ENCODE measurements around the gene SNED1. TPM values are rescaled to one million over a fixed set of nuclear protein-coding genes. Genes with fewer than 3 reads are reported as not detected.

The SNED1 gene
- total and polyA plus RNA-seq, 2 experiments from 2014 or later, result 1.5 to 2.8 TPM

DNA sequence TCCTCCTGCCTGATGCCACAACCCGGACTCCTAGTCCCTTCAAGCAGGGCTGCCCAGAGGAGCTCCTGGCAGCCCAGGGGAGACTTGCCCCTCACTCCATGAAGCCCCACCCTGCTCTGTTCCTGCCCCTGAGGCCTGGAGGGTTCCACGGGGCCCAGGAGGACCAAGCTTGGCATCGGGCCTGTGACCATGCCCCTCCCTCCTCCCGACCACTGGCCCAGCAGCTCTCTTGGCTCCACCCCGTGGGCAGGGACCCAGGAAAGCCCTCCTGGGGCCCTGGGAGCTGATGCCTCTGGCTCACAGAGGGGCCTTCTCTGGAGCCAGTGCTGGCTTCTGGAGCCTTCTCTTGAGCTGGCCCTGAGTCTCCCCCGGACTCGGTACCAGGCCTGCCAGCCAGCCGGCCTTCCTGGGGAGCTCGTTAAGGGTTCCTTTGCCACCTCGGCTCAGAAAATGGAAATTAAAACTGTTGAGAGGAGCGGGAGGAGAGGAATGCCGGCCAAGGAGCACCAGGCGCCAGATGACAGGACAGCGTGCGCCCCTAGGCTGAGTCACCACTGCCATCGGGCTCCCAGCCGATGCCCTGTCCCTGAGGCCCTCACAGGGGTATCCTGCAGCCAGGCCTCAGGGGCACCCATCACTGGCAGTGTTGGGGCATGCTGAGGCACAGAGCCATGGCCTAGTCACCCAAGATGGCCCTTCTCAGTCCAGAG, 40.6 kb upstream of the SNED1 start:
- no peaks in the 10 kb centered on the region for H3K9me2 ChIP-seq (ENCODE audit: insufficient read depth)
- no peaks in the 10 kb centered on the region for H3K27me3 ChIP-seq (ENCODE audit: insufficient read depth)
- H3K4me3 ChIP-seq, result no peak overlapping the region
- H3K36me3 ChIP-seq (ENCODE audit: insufficient read depth), result no peaks in the 10 kb centered on the region
- no peaks in the 10 kb centered on the region for H3K9me3 Mint-ChIP-seq
- no peak overlapping the region for H3K27ac Mint-ChIP-seq
- DNase-seq (ENCODE audit: low spot score) (no peak), ATAC-seq (peak; percentile 20)
- H3F3A ChIP-seq (replicated peaks; ENCODE audit: low read depth), result 0 out of 2 replicates have a peak, but pooled peaks cover 5% of the 10 kb centered on the region
- no peaks in the 10 kb centered on the region for H3K4me1 ChIP-seq (ENCODE audit: insufficient read depth)
- H2AFZ ChIP-seq, result no peak overlapping the region
- no peak overlapping the region for H3K27ac ChIP-seq (ENCODE audit: low read depth)
- H3K4me1 Mint-ChIP-seq, result peaks cover 14% of the 10 kb centered on the region
- peaks cover 11% of the 10 kb centered on the region for H3K27me3 Mint-ChIP-seq (ENCODE audit: insufficient read depth, low read depth, poor library complexity)
- TF ChIP-seq NANOG (IDR thresholded peaks at IDR 0.05; ENCODE audit: borderline replicate concordance) (no peak), CREB1 (CRISPR knock-in tag; IDR thresholded peaks at IDR 0.05; ENCODE audit: low read depth) (no peak), POLR2AphosphoS5 (IDR thresholded peaks at IDR 0.05; ENCODE audit: low read depth) (no peak), ZNF114 (CRISPR knock-in tag; IDR thresholded peaks at IDR 0.05) (no peak), JUNB (IDR thresholded peaks at IDR 0.05; ENCODE audit: unreplicated experiment) (no peak)
- TF ChIP-seq, protein P1, sequence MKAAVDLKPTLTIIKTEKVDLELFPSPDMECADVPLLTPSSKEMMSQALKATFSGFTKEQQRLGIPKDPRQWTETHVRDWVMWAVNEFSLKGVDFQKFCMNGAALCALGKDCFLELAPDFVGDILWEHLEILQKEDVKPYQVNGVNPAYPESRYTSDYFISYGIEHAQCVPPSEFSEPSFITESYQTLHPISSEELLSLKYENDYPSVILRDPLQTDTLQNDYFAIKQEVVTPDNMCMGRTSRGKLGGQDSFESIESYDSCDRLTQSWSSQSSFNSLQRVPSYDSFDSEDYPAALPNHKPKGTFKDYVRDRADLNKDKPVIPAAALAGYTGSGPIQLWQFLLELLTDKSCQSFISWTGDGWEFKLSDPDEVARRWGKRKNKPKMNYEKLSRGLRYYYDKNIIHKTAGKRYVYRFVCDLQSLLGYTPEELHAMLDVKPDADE (IDR thresholded peaks at IDR 0.05), result no peak
- TF ChIP-seq, protein P2, sequence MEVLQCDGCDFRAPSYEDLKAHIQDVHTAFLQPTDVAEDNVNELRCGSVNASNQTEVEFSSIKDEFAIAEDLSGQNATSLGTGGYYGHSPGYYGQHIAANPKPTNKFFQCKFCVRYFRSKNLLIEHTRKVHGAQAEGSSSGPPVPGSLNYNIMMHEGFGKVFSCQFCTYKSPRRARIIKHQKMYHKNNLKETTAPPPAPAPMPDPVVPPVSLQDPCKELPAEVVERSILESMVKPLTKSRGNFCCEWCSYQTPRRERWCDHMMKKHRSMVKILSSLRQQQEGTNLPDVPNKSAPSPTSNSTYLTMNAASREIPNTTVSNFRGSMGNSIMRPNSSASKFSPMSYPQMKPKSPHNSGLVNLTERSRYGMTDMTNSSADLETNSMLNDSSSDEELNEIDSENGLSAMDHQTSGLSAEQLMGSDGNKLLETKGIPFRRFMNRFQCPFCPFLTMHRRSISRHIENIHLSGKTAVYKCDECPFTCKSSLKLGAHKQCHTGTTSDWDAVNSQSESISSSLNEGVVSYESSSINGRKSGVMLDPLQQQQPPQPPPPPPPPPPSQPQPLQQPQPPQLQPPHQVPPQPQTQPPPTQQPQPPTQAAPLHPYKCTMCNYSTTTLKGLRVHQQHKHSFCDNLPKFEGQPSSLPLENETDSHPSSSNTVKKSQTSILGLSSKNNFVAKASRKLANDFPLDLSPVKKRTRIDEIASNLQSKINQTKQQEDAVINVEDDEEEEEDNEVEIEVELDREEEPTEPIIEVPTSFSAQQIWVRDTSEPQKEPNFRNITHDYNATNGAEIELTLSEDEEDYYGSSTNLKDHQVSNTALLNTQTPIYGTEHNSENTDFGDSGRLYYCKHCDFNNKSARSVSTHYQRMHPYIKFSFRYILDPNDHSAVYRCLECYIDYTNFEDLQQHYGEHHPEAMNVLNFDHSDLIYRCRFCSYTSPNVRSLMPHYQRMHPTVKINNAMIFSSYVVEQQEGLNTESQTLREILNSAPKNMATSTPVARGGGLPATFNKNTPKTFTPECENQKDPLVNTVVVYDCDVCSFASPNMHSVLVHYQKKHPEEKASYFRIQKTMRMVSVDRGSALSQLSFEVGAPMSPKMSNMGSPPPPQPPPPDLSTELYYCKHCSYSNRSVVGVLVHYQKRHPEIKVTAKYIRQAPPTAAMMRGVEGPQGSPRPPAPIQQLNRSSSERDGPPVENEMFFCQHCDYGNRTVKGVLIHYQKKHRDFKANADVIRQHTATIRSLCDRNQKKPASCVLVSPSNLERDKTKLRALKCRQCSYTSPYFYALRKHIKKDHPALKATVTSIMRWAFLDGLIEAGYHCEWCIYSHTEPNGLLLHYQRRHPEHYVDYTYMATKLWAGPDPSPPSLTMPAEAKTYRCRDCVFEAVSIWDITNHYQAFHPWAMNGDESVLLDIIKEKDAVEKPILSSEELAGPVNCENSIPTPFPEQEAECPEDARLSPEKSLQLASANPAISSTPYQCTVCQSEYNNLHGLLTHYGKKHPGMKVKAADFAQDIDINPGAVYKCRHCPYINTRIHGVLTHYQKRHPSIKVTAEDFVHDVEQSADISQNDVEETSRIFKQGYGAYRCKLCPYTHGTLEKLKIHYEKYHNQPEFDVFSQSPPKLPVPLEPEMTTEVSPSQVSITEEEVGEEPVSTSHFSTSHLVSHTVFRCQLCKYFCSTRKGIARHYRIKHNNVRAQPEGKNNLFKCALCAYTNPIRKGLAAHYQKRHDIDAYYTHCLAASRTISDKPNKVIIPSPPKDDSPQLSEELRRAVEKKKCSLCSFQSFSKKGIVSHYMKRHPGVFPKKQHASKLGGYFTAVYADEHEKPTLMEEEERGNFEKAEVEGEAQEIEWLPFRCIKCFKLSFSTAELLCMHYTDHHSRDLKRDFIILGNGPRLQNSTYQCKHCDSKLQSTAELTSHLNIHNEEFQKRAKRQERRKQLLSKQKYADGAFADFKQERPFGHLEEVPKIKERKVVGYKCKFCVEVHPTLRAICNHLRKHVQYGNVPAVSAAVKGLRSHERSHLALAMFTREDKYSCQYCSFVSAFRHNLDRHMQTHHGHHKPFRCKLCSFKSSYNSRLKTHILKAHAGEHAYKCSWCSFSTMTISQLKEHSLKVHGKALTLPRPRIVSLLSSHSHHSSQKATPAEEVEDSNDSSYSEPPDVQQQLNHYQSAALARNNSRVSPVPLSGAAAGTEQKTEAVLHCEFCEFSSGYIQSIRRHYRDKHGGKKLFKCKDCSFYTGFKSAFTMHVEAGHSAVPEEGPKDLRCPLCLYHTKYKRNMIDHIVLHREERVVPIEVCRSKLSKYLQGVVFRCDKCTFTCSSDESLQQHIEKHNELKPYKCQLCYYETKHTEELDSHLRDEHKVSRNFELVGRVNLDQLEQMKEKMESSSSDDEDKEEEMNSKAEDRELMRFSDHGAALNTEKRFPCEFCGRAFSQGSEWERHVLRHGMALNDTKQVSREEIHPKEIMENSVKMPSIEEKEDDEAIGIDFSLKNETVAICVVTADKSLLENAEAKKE (CRISPR knock-in tag; IDR thresholded peaks at IDR 0.05), result no peak
- TF ChIP-seq, protein P3, sequence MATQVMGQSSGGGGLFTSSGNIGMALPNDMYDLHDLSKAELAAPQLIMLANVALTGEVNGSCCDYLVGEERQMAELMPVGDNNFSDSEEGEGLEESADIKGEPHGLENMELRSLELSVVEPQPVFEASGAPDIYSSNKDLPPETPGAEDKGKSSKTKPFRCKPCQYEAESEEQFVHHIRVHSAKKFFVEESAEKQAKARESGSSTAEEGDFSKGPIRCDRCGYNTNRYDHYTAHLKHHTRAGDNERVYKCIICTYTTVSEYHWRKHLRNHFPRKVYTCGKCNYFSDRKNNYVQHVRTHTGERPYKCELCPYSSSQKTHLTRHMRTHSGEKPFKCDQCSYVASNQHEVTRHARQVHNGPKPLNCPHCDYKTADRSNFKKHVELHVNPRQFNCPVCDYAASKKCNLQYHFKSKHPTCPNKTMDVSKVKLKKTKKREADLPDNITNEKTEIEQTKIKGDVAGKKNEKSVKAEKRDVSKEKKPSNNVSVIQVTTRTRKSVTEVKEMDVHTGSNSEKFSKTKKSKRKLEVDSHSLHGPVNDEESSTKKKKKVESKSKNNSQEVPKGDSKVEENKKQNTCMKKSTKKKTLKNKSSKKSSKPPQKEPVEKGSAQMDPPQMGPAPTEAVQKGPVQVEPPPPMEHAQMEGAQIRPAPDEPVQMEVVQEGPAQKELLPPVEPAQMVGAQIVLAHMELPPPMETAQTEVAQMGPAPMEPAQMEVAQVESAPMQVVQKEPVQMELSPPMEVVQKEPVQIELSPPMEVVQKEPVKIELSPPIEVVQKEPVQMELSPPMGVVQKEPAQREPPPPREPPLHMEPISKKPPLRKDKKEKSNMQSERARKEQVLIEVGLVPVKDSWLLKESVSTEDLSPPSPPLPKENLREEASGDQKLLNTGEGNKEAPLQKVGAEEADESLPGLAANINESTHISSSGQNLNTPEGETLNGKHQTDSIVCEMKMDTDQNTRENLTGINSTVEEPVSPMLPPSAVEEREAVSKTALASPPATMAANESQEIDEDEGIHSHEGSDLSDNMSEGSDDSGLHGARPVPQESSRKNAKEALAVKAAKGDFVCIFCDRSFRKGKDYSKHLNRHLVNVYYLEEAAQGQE (IDR thresholded peaks at IDR 0.05; ENCODE audit: unreplicated experiment), result no peak
- H4K20me1 ChIP-seq (replicated peaks; ENCODE audit: insufficient read depth), result no peaks in the 10 kb centered on the region
- no peaks in the 10 kb centered on the region for H3K36me3 Mint-ChIP-seq (ENCODE audit: low read depth)
- no peak overlapping the region for H3K4me3 Mint-ChIP-seq
- no peak overlapping the region for H3K4me2 ChIP-seq
- no peaks in the 10 kb centered on the region for H3K79me2 ChIP-seq (replicated peaks; ENCODE audit: insufficient read depth)

All from GM23338 (cell line).